ENCODE data around the gene PHACTR2. TPM values are rescaled to one million over a fixed set of nuclear protein-coding genes. Genes with fewer than 3 reads are reported as not detected.
"Not testable (repeated sequence)": the region's sequence is repeated elsewhere in the genome, so short reads cannot be mapped to it uniquely, and the experiment has no call there.

The PHACTR2 gene
- total RNA-seq, 1 experiment from 2014 or later, result 39.8 TPM

GRCh38 chr6:143863771-143864170, 186.0 kb downstream of the PHACTR2 start:
- TF ChIP-seq EZH2 (IDR thresholded peaks at IDR 0.05; ENCODE audit: low read depth) (no peak), CTCF (conservative IDR thresholded peaks at IDR 0.05) (no peak)
- Histone ChIP-seq H3K4me1 (replicated peaks; ENCODE audit: insufficient read depth) (no peaks in the 10 kb centered on the region), H3K9me3 (ENCODE audit: insufficient read depth, low read depth) (no peaks in the 10 kb centered on the region), H3K27ac (no peak overlapping the region), H3K9me2 (ENCODE audit: insufficient read depth) (no peaks in the 10 kb centered on the region), H3K4me3 (no peak overlapping the region), H3F3A (ENCODE audit: insufficient read depth, low read depth) (no peaks in the 10 kb centered on the region; the same call in 1 of the 2 replicates), H3K79me2 (ENCODE audit: low read depth) (no peaks in the 10 kb centered on the region), H3K4me2 (no peak overlapping the region), H2AFZ (no peak overlapping the region), H3K36me3 (ENCODE audit: low read depth) (peaks cover 39% of the 10 kb centered on the region), H4K20me1 (ENCODE audit: insufficient read depth) (no peaks in the 10 kb centered on the region), H3K27me3 (ENCODE audit: insufficient read depth, low read depth) (no peaks in the 10 kb centered on the region)
- CTCF ChIA-PET, result no interaction called here
- BruUV-seq (replicated peaks), result no TSS peak
- POLR2A ChIA-PET (ENCODE audit: unreplicated experiment), result interaction anchor here (0.7 kb wide), 1 partner anchor 905 kb away, joined by 4 read pairs; no protein-coding TSS in a partner anchor
- no peak for DNase-seq
- intact Hi-C loops (cut with micrococcal nuclease; ENCODE audit: unreplicated experiment), result no loop called here

GRCh38 chr6:143864234-143864633, 186.5 kb downstream of the PHACTR2 start, which contains the start of gene ZC2HC1B:
ZC2HC1B (plus strand) TSS chr6:143864474; CDS start chr6:143864540, 66 bp downstream.
- no peaks in the 10 kb centered on the region for H3K27me3 ChIP-seq (ENCODE audit: insufficient read depth, low read depth)
- no peaks in the 10 kb centered on the region for H3K9me2 ChIP-seq (ENCODE audit: insufficient read depth)
- H3K36me3 ChIP-seq (ENCODE audit: low read depth), result peaks cover 35% of the 10 kb centered on the region
- H3K4me1 ChIP-seq (replicated peaks; ENCODE audit: insufficient read depth), result no peaks in the 10 kb centered on the region
- H3K4me2 ChIP-seq, result no peak within 1 kb of the TSS
- BruUV-seq (replicated peaks), result no TSS peak
- H2AFZ ChIP-seq, result no peak within 1 kb of the TSS
- no peak for DNase-seq
- H3K27ac ChIP-seq, result no peak within 1 kb of the TSS
- H3F3A ChIP-seq (ENCODE audit: insufficient read depth, low read depth), result no peaks in the 10 kb centered on the region; the same call in 1 of the 2 replicates
- CTCF ChIA-PET, result no interaction called here
- no peaks in the 10 kb centered on the region for H3K9me3 ChIP-seq (ENCODE audit: insufficient read depth, low read depth)
- intact Hi-C loops (cut with micrococcal nuclease; ENCODE audit: unreplicated experiment), result no loop called here
- no peak within 1 kb of the TSS for H3K4me3 ChIP-seq
- POLR2A ChIA-PET (ENCODE audit: unreplicated experiment), result no interaction called here
- no peaks in the 10 kb centered on the region for H4K20me1 ChIP-seq (ENCODE audit: insufficient read depth)
- no peak for TF ChIP-seq CTCF (conservative IDR thresholded peaks at IDR 0.05)
- no peak for TF ChIP-seq EZH2 (IDR thresholded peaks at IDR 0.05; ENCODE audit: low read depth)
- no peaks in the 10 kb centered on the region for H3K79me2 ChIP-seq (ENCODE audit: low read depth)

- TF ChIP-seq CTCF (conservative IDR thresholded peaks at IDR 0.05), result no peak
- TF ChIP-seq EZH2 (IDR thresholded peaks at IDR 0.05; ENCODE audit: low read depth), result no peak
- H2AFZ ChIP-seq, result no peak overlapping the region
- H3K9me2 ChIP-seq (ENCODE audit: insufficient read depth), result no peaks in the 10 kb centered on the region
- ChIA-PET POLR2A (ENCODE audit: unreplicated experiment) (no interaction called here), CTCF (no interaction called here)
- DNase-seq, result no peak
- no peak overlapping the region for H3K4me2 ChIP-seq
- no peak overlapping the region for H3K27ac ChIP-seq
- BruUV-seq (replicated peaks), result no TSS peak
- H3K4me3 ChIP-seq, result no peak overlapping the region
- no peaks in the 10 kb centered on the region for H3K9me3 ChIP-seq (ENCODE audit: insufficient read depth, low read depth)
- peaks cover 18% of the 10 kb centered on the region for H3K36me3 ChIP-seq (ENCODE audit: low read depth)
- intact Hi-C loops (cut with micrococcal nuclease; ENCODE audit: unreplicated experiment), result no loop called here
- H3K27me3 ChIP-seq (ENCODE audit: insufficient read depth, low read depth), result no peaks in the 10 kb centered on the region
- no peaks in the 10 kb centered on the region; the same call in 1 of the 2 replicates for H3F3A ChIP-seq (ENCODE audit: insufficient read depth, low read depth)
- no peaks in the 10 kb centered on the region for H3K4me1 ChIP-seq (replicated peaks; ENCODE audit: insufficient read depth)
- H3K79me2 ChIP-seq (ENCODE audit: low read depth), result no peaks in the 10 kb centered on the region
- no peaks in the 10 kb centered on the region for H4K20me1 ChIP-seq (ENCODE audit: insufficient read depth)
Observed at GRCh38 chr6:143867236-143867635, 189.5 kb downstream of the PHACTR2 start.

GRCh38 chr6:143868808-143869207, 191.0 kb downstream of the PHACTR2 start:
- POLR2A ChIA-PET (ENCODE audit: unreplicated experiment); H3K9me2 ChIP-seq (ENCODE audit: insufficient read depth); H3K4me1 ChIP-seq (replicated peaks; ENCODE audit: insufficient read depth); H3K27me3 ChIP-seq (ENCODE audit: insufficient read depth, low read depth); H3F3A ChIP-seq (ENCODE audit: insufficient read depth, low read depth); H4K20me1 ChIP-seq (ENCODE audit: insufficient read depth); H3K36me3 ChIP-seq (ENCODE audit: low read depth); H3K9me3 ChIP-seq (ENCODE audit: insufficient read depth, low read depth); H3K4me3 ChIP-seq; BruUV-seq (replicated peaks); intact Hi-C loops (cut with micrococcal nuclease; ENCODE audit: unreplicated experiment); H3K79me2 ChIP-seq (ENCODE audit: low read depth); CTCF ChIA-PET; H3K27ac ChIP-seq; H2AFZ ChIP-seq; H3K4me2 ChIP-seq; DNase-seq: not testable (repeated sequence)

GRCh38 chr6:143871202-143871730, 193.5 kb downstream of the PHACTR2 start:
- POLR2A ChIA-PET (ENCODE audit: unreplicated experiment); H3F3A ChIP-seq (ENCODE audit: insufficient read depth, low read depth); H3K36me3 ChIP-seq (ENCODE audit: low read depth); H3K9me3 ChIP-seq (ENCODE audit: insufficient read depth, low read depth); H4K20me1 ChIP-seq (ENCODE audit: insufficient read depth); BruUV-seq (replicated peaks); CTCF ChIA-PET; H3K27ac ChIP-seq; H2AFZ ChIP-seq; intact Hi-C loops (cut with micrococcal nuclease; ENCODE audit: unreplicated experiment); H3K27me3 ChIP-seq (ENCODE audit: insufficient read depth, low read depth); H3K4me3 ChIP-seq; H3K4me2 ChIP-seq; H3K4me1 ChIP-seq (replicated peaks; ENCODE audit: insufficient read depth); H3K9me2 ChIP-seq (ENCODE audit: insufficient read depth); DNase-seq; H3K79me2 ChIP-seq (ENCODE audit: low read depth): not testable (repeated sequence)
